NCI-H146 (cell line): Measurements from ENCODE around the gene DPPA2.
"Not testable (repeated sequence)": the region's sequence is repeated elsewhere in the genome, so short reads cannot be mapped to it uniquely, and the experiment has no call there.

Experiments used
- DNase-seq: peaks from one replicate; lab custom pipeline; 2025; lab: John Stamatoyannopoulos, UW

The DPPA2 gene, protein sequence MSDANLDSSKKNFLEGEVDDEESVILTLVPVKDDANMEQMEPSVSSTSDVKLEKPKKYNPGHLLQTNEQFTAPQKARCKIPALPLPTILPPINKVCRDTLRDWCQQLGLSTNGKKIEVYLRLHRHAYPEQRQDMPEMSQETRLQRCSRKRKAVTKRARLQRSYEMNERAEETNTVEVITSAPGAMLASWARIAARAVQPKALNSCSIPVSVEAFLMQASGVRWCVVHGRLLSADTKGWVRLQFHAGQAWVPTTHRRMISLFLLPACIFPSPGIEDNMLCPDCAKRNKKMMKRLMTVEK

DNA sequence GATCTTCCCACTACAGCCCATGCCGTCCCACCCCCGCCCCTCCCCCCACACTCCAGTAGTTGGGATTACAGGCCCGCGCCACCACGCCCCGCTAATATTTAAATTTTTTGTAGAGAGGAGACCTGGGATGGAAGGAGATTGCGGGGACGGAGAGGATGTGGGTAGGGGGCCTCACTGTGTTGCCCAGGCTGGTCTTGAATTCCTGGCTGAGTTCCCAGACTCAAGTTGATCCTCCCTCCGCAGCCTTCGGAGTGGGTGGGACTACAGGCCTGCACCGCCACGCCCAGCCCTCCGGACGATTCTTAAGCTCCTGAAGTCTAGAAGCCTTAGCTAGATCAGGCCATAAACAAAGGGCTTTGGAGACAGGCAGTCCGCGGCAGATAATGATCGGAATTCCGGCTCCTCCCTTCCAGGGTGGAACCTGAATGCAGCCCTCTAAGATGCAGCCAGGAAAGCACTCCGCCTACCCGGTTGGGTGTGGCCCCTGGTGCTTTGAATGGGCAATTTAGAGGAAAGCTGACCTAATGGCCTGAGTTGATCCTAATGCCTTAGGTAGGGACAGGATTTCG lies at the start of gene DPPA2:
Gene DPPA2 (minus strand): TSS at position 356 of the 569 bp plus-strand sequence. CDS start 1,975 bp downstream, outside the sequence.
- DNase-seq: no peak

DNA sequence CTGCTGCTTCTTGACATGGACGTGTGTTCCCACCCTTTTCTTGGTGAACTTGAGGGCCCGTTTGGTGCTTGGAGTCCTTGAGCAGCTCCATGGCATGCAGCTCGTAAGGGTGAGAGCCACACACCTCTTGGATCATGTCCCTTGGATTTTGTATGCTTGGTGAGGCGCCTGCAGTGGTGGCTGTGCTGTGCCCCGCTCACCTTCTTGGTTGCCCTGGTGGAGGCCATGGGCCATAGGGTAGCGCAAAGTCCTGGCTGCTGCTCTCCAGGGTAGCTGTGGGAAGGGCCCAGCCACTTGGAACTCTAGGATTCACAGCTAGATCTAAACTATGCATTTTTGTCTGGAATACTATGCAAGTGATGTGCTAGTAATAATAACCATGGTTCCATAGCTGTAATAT lies 47.8 kb upstream of the DPPA2 start:
- no peak for DNase-seq

DNA sequence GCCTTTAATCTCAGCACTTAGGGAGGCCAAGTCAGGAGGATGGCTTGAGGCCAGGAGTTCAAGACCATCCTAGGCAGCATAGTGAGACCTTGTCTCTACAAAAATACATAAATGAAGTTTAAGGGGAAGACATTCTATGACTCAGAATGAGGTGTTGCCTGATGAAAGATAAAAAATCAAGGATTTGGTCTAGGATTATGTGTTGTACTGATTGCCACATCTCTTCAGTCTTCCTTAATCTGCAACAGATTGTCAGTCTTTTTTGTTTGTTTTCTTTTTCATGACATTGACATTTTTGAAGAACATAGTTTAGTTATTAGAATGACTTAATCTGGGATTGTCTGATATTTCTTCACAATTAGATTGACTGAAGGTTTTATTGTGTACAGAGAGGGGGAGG lies 47.3 kb upstream of the DPPA2 start:
- DNase-seq: no peak

DNA sequence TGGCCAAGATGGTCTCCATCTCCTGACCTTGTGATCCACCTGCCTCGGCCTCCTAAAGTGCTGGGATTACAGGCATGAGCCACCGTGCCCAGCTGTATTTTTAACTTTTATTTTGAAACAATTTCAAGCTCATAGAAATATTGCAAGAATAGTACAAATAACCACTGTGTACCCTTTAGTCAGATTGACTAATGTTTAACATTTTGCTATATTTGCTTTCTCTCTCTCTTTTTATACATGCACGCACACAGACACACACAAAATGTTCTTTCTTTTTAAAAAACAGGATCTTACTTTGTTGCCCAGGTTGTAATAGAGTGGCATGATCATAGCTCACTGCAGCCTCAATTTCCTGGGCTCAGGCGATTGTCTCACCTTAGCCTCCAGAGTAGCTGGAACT lies 46.5 kb upstream of the DPPA2 start:
- no peak for DNase-seq

DNA sequence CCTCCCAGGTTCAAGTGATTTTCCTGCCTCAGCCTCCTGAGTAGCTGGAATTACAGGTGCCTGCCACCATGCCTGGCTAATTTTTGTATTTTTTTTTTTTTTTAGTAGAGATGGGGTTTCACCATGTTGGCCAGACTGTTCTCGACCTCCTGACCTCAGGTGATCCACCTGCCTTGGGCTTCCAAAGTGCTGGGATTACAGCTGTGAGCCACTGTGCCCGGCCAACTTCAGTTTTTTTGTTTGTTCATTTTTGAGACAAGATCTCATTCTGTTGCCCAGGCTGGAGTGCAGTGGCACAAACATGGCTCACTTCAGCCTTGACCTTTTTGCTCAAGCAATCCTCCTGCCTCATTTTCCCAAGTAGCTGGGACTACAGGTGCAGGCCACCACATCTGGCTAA lies 42.5 kb upstream of the DPPA2 start:
- not testable (repeated sequence) for DNase-seq

DNA sequence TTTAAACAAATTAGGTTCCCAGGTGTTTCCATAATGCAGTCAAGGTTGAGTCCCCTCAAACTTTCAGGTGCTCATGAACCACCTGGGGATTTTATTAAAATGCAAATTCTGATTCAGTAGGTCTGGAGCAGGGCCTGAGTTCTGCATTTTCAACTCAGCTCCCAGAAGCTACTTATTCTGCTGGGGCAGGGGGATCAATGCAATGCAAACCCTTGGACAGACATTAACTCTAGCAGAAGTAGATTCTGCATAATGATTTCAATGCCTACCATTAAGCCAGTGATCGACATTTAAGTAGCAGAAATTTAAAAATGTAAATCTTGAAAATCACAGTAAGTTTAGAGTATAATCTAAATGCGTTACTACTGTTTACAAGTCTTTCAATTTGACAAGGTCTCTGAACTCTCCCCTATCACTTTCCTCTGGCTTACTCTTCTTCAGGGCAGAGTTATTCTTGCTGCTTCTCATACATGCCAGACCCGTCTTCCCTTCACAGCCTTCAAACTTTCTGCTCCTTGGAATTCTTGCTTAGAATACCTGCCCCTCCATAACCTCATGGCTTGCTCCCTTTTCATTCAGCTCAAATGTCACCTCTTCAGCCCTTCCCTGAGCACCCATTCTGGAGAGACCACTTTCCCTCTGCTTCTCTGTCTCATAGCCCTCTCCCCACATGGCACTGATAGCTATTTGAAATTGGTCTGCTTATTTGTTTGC lies 40.3 kb upstream of the DPPA2 start:
- DNase-seq: no peak

DNA sequence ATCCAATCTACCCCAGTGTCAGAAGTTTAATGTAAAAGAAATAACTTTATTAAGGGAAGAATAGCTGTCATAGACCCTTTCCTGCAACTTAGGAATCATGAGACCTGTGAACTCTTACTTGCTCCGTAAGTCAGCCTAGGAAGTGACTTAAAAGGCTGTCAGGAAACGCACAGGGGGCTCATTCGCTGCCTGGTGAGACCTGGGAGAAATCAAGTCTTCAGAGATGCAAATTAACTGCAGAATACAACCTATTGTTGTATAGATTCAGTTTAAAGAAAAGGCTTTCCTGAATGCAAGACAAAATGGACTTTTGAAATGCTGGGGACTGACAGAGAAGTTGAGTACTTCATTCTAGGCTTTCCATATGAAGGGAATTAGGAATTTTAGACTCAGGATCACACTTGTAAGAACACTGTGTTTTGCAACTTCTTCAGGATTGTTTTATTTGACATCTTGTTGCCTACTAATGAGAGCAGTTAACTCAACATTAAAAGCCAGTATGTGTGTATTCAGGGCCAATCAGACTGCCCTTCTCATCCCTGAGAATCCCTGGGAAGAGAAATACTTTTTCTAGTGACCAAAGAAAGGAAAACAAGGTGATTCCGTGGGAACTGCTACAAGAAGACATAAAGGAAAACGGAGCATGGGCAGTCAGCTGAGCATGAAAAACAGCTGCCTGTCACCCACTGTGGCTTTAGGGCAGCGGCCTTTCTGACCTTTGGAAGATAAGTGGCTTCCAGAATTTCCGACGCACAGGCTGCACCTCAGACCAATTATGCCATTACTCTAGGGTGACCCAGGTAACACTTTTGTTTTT lies 39.5 kb upstream of the DPPA2 start:
- no peak for DNase-seq

DNA sequence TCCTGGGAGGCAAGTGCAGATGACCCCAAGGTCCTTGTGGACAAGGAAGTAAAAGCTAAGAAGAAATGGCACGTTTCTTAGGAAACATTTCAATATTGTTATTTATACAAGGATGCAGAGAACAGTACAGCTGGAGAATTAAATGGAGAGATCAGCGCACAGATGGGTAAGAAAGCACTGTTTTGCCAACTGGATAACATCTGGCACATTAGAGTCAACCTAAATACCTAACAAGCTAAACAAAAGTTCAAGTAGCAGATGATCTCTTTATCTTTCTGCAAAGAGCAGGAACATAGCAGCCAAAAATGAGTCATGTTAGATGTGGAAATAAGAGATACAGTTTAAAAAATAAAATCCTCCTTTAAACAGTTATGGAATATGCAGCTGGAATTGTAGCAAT lies 36.7 kb upstream of the DPPA2 start:
- no peak for DNase-seq

DNA sequence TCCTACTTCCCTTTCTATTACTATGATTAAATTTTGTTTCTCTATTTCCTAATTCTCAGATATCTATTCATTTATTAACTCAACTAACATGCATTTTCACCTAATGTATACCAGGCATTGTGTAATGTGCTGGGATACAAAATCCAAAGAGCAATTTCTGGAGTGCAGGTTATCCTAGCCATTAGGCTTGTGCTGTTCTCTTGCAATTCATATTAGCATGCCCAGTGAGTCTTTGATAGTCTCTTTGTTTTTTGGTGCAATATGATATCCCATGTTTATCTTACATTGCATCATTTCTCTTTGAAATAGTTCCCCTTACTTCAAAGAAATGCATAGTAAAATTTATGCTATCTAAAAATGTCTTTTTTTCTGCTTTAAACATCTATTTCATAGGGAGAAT lies 34.9 kb upstream of the DPPA2 start:
- DNase-seq: no peak

DNA sequence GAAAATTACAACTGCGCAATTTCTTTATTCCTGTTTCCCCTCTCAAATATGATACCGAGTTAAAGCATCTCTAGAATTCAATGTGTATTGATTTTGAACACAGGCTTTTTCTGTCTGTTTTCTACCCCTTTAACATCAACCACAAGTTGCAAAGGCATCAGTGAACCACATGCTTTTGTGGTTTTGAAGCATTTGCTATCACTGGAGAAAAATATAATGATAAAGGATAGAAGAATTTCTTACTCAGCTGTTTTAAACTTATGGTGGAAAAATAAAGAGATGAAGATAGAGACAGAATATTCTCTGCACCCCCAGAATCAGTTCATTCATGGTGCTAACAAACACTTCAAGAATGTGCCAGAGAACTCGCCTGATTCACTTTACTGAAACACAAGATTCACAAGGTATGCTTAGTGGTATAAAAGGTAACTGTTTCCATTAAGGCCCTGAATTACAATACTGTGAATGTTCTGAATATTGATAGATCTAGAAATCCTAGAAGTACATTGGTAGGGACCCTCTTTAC lies 30.5 kb upstream of the DPPA2 start:
- no peak for DNase-seq

DNA sequence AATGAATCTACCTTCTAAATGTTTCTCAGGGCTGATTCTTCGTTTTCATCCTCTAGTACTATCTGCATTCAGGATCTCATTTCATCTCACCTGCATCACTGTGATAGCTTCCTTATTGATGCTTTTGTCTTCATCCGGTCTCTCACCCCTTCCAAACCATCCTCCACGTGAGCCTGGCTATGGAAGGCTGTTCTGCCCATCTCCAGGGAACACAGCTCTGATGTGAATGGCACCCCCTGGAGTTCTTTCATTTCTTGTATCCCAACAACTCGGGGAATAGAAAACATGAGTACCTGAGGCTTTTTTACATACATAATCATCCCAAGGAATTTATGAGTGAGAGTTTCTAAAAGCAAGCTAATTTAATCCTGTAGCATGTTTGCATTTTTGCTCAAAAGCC lies 29.8 kb upstream of the DPPA2 start:
- DNase-seq: no peak

DNA sequence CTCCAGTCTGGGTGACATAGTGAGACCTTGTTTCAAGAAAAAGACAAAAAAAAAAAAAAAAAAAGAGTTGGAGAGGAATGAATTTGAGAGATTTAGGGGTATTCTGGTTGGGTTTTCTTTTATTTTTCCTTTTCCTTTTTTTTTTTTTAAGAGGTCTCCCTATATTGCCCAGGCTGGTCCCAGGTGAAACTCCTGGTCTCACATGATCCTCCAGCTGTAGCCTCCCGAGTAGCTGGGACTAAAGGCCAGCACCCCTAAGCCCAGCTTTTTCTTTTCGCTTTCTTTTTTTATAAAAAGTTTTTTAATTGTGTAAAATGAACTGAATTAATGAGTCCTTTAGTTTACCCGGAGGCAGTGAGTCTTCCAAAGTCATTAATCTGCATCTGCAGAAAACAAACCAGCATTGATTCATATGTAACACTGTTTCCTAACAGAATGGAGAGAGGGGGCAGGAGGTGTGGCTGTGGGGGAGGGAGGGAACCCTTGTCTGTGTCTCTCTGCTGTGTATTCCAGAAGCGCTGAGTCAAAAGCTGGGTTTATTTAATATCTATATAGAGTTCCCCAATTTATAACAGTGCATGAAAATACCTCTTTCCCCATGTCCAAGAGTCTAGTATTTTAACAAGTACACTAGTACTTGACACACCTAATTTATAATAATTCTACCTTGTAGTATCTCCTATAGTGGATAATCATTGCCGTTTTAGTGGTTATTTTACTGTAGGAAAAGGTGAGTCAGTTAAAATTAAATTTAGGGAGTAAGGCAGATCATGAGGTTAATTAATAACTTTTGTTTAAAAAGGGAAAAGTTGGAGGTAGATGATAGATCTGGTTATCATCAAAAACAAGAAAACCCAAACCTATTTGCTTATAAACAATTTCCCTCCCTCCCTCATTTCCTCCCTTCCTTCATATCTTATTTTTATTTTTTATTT lies 23.7 kb upstream of the DPPA2 start:
- no peak for DNase-seq

DNA sequence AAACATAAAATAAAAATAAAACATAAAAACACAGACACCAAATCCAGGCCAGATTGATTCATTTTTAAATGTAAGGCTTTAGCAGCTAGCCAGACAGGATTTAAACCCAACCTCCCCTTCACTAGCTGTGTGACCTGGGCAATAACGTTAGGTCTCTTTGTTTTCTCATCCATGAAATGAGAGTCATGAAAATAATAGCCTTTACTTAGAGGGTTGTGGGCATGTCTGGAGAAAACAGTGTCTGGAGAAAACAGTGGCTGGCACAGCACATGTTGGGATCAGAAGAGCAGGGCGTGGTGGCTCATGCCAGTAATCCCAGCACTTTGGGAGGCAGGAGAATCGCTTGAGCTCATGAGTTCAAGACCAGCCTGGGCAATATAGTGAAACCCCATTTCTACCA lies 22.9 kb upstream of the DPPA2 start:
- DNase-seq: no peak

DNA sequence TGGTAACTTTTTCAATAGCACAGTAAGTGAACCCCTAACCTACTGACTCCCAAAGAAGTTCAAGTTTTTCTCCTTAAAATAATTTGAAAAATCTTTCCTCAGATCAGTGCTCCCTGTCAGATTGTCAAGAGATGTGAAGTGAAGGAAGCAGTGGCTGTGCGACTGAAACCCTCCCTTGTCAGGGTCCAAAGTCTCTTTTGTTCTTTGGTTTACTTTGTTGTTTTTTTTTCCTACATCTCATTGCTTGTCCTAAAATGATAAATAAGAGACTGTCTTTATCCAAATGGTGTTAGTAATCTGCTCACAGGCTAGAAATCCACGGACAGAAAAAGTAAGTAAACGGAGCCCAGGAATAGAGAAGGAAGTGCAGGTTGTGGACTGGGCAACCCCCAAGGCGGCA lies 22.0 kb upstream of the DPPA2 start:
- DNase-seq: no peak

DNA sequence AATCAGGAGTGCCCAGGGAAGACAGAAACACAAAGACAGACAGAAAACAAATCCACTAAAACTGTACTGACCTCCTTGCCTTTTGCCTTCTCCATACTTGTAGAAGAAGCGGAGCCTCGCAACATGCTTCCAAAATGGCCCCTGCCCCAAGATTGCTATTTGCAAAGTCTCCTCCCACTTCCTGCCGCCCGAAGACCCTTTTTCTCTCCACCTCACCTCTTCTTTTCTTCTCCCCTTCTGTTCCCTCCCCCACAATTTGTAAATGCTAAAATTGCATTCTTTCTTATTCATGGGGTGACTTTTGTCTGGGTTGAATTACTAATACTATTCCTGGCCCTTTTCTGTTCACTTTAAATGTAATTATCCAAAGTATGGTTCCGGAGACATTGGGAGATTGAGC lies 21.1 kb upstream of the DPPA2 start, which contains the start of gene DPPA4:
Gene DPPA4 (minus strand): TSS at position 154 of the 400 bp plus-strand sequence. CDS start 29 bp downstream, at position 125.
- DNase-seq: no peak

DNA sequence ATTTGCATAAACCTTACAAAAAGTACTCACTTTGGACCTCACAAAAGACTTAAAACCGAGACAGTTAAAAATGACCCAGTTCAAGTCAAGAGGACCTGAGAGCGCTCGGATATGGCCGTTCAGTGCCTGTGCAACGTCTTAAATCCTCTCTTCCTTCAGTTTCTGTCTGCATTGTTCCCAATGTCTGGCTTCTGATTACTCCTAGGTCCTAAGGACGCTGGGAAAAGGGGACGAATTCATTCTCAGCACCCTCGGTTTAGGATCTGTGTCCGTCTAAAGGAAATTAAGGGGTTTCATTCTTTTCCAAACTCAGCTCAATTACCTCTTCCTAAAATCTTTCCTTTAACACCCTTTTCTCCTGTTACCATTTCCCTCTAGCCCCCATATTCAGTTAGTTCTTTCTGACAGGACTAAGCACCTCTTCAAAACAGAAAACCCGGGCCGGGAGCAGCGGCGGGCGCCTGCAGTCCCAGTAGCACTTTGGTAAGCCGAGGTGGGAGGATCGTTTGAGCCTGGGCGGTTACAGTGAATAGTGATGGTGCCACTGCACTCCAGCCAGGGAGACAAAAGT lies 20.1 kb upstream of the DPPA2 start:
- no peak for DNase-seq

DNA sequence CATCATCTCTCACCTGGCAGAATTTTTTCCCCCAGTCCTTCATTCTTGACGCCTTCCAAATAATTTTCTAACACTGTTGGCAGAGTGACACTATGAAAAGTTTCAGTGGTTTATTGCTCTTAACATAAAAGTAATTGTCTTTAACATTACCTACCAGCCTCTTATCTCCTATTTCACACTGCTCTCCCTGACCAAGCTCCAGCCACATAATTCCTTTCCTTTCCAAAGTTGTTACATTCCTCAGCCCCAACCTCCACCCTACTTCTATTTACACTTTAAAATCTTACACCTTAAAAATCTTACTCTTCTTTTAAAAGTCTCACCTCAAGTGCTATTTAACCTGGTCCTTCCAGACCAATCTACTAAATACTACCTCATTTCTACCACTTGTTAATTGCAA lies 18.3 kb upstream of the DPPA2 start:
- no peak for DNase-seq

DNA sequence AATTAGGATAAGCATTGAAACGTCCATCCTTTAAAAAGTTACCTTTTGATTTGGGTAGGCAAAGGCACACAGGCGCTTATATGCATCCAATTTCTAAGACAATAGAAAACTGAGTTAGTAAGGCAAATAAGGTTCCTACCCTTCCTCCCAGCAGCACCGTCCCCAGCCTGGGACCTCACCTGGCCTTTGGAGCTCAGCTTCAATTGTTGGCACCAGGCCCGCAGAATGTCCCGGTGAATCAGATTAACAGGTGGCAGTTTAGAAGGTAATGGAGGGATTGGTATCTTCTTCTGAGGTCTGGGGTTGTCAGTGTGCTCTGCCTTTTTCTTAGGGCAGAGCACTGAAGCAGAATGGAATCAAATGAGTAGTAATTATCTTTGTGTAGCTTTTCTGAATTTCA lies 15.4 kb upstream of the DPPA2 start:
- no peak for DNase-seq

DNA sequence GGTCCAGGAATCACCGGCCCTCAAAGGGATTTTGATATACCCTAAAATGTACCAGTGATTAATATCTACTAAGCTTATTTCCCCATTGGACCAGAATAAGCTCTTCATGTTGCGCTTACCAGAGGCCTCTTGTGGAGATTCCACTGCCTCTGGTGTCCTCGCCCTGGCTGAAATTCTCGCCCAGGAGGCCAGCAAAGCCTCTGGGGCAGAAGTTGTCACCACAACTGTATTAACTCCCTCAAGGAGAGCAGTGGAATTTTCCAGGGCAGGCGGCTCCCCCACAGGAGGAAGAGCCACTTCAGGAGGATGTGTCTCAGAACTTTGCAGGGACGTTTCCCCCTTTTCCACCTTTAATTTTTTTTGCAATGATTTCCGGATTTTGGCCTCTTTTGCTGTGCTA lies 14.1 kb upstream of the DPPA2 start:
- no peak for DNase-seq

DNA sequence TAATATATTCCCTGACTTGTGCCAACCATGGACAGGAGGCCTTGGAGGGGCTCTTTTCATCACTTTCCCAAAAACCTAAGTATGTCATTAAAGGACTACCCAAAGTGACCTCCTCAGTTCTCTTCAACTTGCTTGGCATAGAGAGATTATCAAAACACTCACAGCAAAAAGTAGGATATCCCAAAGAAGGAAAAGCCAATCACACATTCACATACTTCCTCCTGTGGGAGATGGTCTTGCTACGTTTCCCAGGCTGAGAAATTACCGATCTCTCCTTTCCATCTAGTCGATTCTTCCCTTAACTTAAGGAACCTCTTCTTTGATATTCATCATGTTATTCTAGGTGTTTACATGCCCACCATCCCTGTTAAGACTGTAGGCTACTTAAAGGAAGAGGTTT lies 11.9 kb upstream of the DPPA2 start:
- no peak for DNase-seq

DNA sequence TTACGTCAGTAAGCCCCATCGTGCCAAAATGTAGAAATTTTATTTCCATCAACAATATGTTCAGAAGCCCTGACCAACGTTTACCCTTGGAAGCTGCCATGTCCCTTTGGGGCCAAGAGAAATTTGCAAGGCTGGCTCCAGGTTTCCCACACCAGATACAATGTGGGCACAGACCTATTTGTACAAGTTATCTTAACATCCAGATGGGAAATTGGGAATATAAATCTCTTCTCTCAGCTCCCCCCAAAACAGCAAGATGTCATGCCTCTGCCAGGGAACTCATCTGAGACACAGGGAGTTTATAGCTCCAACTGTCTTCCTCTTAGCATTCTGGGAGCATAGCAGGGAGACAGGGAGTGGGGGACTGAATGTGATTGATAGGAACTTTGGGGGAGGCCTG lies 9.3 kb upstream of the DPPA2 start:
- no peak for DNase-seq
